Superior temporal gyrus (tissue), 1 donor: Measurements from ENCODE around the gene MCTP1.
A peak's percentile ranks its signal among the peaks of the same experiment; 100 is the strongest.

Source experiments
- DNase-seq: peaks from one replicate; pipeline ENCODE4 v3.0.0-alpha.2; 2016; ENCODE audit errors: extremely low spot score

The MCTP1 gene

GRCh38 chr5:95284572-95285408 lies at the start of gene MCTP1:
Gene MCTP1 (minus strand): TSS chr5:95285094.
- no peak for DNase-seq

GRCh38 chr5:95332158-95332557 lies 47.3 kb upstream of the MCTP1 start:
- no peak for DNase-seq

- DNase-seq = no peak
Observed at GRCh38 chr5:95331358-95331757, 46.5 kb upstream of the MCTP1 start.

- DNase-seq = no peak
Observed at GRCh38 chr5:95327211-95327610, 42.3 kb upstream of the MCTP1 start.

- DNase-seq = peak; percentile 12
Observed at GRCh38 chr5:95317687-95318086, 32.8 kb upstream of the MCTP1 start.

- DNase-seq = no peak
Observed at GRCh38 chr5:95317085-95317484, 32.2 kb upstream of the MCTP1 start.

GRCh38 chr5:95304711-95305110 lies 19.8 kb upstream of the MCTP1 start:
- DNase-seq = no peak

- no peak for DNase-seq
Observed at GRCh38 chr5:95298651-95299050, 13.8 kb upstream of the MCTP1 start.

GRCh38 chr5:95296291-95296690 lies 11.4 kb upstream of the MCTP1 start:
- no peak for DNase-seq

- no peak for DNase-seq
Observed at GRCh38 chr5:95285409-95285755, 488 bp upstream of the MCTP1 start.

GRCh38 chr5:95283761-95284571 lies 928 bp downstream of the MCTP1 start:
- no peak for DNase-seq

- no peak for DNase-seq
Observed at GRCh38 chr5:95283022-95283615, 1.8 kb downstream of the MCTP1 start.

GRCh38 chr5:95281226-95281625 lies 3.7 kb downstream of the MCTP1 start:
- DNase-seq = no peak

GRCh38 chr5:95280401-95281095 lies 4.3 kb downstream of the MCTP1 start:
- DNase-seq = no peak

GRCh38 chr5:95274011-95274410 lies 10.9 kb downstream of the MCTP1 start:
- no peak for DNase-seq

GRCh38 chr5:95272316-95272929 lies 12.5 kb downstream of the MCTP1 start:
- DNase-seq = no peak

- DNase-seq = no peak
Observed at GRCh38 chr5:95262933-95263660, 21.8 kb downstream of the MCTP1 start.

GRCh38 chr5:95261437-95262175 lies 23.3 kb downstream of the MCTP1 start:
- peak; percentile 69 for DNase-seq

- no peak for DNase-seq
Observed at GRCh38 chr5:95256991-95257390, 27.9 kb downstream of the MCTP1 start.

- no peak for DNase-seq
Observed at GRCh38 chr5:95256446-95256845, 28.4 kb downstream of the MCTP1 start.
